PC-9 (cell line): Measurements from ENCODE around the gene RPTOR. TPM values are rescaled to one million over a fixed set of nuclear protein-coding genes. Genes with fewer than 3 reads are reported as not detected.
"Not testable (repeated sequence)": the region's sequence is repeated elsewhere in the genome, so short reads cannot be mapped to it uniquely, and the experiment has no call there.

Experiments
- BruUV-seq: library from RNA; stranded (reverse); fragments of 400-500 nt; replicated peaks from 2 replicates; lab custom pipeline; 2021; lab: Mats Ljungman, UMichigan
- CTCF ChIA-PET: fragments of 300-600 bp; sonication (Branson Sonifier 250); formaldehyde crosslinking; loops from one replicate; lab custom pipeline; 2022; ENCODE audit warnings: antibody characterized with exemption; lab: Charles Lee
- POLR2A ChIA-PET: fragments of 300-600 bp; sonication (Branson Sonifier 250); formaldehyde crosslinking; loops from one replicate; lab custom pipeline; 2022; ENCODE audit warnings: antibody characterized with exemption; ENCODE audit not compliant: unreplicated experiment; lab: Charles Lee
- DNase-seq, 2 experiments: peaks; one replicate each; pipeline versions ENCODE4 v3.0.0 to v3.0.0-alpha.2; 2015 to 2022; ENCODE audit warnings: mixed read lengths in 1 of 2
- H2AFZ ChIP-seq: fragments of 200-600 bp; sonication (generic); 2 replicates; pipeline ENCODE4 v1.8.1; 2017; ENCODE audit warnings: antibody characterized with exemption
- H3F3A ChIP-seq: fragments of 200-600 bp; sonication (generic); 2 replicates; pipeline ENCODE4 v1.8.1; 2017; ENCODE audit warnings: antibody characterized with exemption, mild to moderate bottlenecking, low read depth; ENCODE audit not compliant: insufficient read depth
- H3K27ac ChIP-seq: fragments of 200-600 bp; sonication (generic); 2 replicates; pipeline ENCODE4 v1.6.1; 2016; ENCODE audit warnings: mixed run types
- H3K27me3 ChIP-seq: fragments of 200-600 bp; sonication (generic); 2 replicates; pipeline ENCODE4 v1.6.1; 2016; ENCODE audit warnings: low read depth, mixed run types; ENCODE audit not compliant: insufficient read depth
- H3K36me3 ChIP-seq: fragments of 200-600 bp; sonication (generic); 2 replicates; pipeline ENCODE4 v1.6.1; 2016; ENCODE audit warnings: low read depth, mixed run types
- H3K4me1 ChIP-seq: fragments of 200-600 bp; sonication (generic); replicated peaks from 2 replicates; pipeline ENCODE4 v1.6.1; 2016; ENCODE audit warnings: mixed run types; ENCODE audit not compliant: insufficient read depth
- H3K4me2 ChIP-seq: fragments of 200-600 bp; sonication (generic); 2 replicates; pipeline ENCODE4 v1.6.1; 2017; ENCODE audit warnings: mixed run types
- H3K4me3 ChIP-seq: fragments of 200-600 bp; sonication (generic); 2 replicates; pipeline ENCODE4 v1.6.1; 2016; ENCODE audit warnings: mixed run types
- H3K79me2 ChIP-seq: fragments of 200-600 bp; sonication (generic); 2 replicates; pipeline ENCODE4 v1.6.1; 2017; ENCODE audit warnings: low read depth, mixed run types
- H3K9me2 ChIP-seq: fragments of 200-600 bp; sonication (generic); 2 replicates; pipeline ENCODE4 v1.8.1; 2017; ENCODE audit warnings: mild to moderate bottlenecking; ENCODE audit not compliant: insufficient read depth
- H3K9me3 ChIP-seq: fragments of 200-600 bp; sonication (generic); 2 replicates; pipeline ENCODE4 v1.8.1; 2016; ENCODE audit warnings: low read depth; ENCODE audit not compliant: insufficient read depth
- H4K20me1 ChIP-seq: fragments of 200-600 bp; sonication (generic); 2 replicates; pipeline ENCODE4 v1.8.1; 2017; ENCODE audit not compliant: insufficient read depth
- EZH2 ChIP-seq: fragments of 200-600 bp; sonication (generic); IDR thresholded peaks from 2 replicates; pipeline ENCODE4 v1.8.0; 2017; ENCODE audit warnings: antibody characterized with exemption, low read depth
- intact Hi-C: fragments of 100-400 bp; cut with micrococcal nuclease; formaldehyde crosslinking; loops from one replicate; pipeline ENCODE4 v1.10.0; 2022; ENCODE audit not compliant: unreplicated experiment
- total RNA-seq: library from RNA; stranded (reverse); gene quantifications from 2 replicates; pipeline ENCODE4 v1.2.3, GENCODE V29; 2021
- TF ChIP-seq, protein P1 (sequence below): fragments of 200-600 bp; sonication (generic); conservative IDR thresholded peaks from 2 replicates; pipeline ENCODE4 v1.6.1; 2017; ENCODE audit warnings: mixed run types, antibody characterized with exemption, mild to moderate bottlenecking, moderate library complexity

RPTOR gene
- total RNA-seq, 1 experiment from 2014 or later: 50.8 TPM

DNA sequence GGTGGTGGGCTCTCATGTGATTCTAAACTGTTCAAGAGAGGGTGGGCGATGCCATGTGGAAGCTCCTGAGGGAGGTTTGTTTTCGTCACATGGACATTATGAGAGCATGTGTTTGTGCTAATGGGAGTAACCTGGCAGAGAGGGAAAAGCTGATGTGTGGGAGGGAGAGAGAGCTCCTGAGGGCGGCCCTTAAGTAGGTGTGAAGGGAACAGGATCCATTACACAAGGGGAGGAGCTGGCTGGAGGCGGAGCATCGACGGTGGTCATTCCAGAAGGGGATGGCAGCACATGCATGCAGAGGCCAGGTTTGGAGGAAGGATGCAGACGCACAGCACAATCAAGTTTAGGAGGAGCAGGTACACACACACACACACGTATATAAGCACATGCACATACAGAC, 197.5 kb downstream of the RPTOR start:
- no TSS peak for BruUV-seq

DNA sequence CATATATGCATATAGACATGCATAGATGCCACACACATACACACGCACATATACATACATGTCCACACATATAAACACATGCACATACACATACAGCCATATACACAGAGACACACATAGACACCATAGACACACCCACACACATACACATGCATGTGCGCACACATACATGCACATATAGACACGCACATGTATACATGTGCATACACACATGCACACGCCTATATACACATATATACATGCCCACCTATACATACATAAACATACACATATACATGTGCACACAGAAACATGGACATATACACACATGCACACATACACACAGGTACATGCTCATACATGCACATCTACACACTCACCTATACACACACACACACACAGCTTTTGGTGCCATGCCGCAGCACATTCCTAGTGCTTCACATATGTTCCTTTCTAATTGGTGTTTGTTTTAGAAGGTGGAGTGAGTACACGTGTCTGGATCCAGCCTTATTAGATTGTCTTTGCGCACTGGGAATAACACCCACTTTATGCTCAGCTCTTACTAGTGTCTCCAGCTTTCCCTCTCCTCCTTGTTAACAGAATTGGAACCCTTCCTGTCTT, 198.0 kb downstream of the RPTOR start:
- ChIA-PET POLR2A (no interaction called here), CTCF (no interaction called here)
- H3F3A ChIP-seq: no peaks in the 10 kb centered on the region
- no TSS peak for BruUV-seq
- TF ChIP-seq, protein P1, sequence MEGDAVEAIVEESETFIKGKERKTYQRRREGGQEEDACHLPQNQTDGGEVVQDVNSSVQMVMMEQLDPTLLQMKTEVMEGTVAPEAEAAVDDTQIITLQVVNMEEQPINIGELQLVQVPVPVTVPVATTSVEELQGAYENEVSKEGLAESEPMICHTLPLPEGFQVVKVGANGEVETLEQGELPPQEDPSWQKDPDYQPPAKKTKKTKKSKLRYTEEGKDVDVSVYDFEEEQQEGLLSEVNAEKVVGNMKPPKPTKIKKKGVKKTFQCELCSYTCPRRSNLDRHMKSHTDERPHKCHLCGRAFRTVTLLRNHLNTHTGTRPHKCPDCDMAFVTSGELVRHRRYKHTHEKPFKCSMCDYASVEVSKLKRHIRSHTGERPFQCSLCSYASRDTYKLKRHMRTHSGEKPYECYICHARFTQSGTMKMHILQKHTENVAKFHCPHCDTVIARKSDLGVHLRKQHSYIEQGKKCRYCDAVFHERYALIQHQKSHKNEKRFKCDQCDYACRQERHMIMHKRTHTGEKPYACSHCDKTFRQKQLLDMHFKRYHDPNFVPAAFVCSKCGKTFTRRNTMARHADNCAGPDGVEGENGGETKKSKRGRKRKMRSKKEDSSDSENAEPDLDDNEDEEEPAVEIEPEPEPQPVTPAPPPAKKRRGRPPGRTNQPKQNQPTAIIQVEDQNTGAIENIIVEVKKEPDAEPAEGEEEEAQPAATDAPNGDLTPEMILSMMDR: no peak
- no peak for TF ChIP-seq EZH2
- H3K4me1 ChIP-seq: no peaks in the 10 kb centered on the region
- H3K27me3 ChIP-seq: no peaks in the 10 kb centered on the region
- H4K20me1 ChIP-seq: no peaks in the 10 kb centered on the region
- no peak overlapping the region for H3K4me3 ChIP-seq
- no peaks in the 10 kb centered on the region for H3K9me2 ChIP-seq
- H3K9me3 ChIP-seq: no peaks in the 10 kb centered on the region
- no peaks in the 10 kb centered on the region for H3K79me2 ChIP-seq
- H2AFZ ChIP-seq: no peak overlapping the region
- no peaks in the 10 kb centered on the region for H3K36me3 ChIP-seq
- H3K4me2 ChIP-seq: no peak overlapping the region
- no peak for DNase-seq
- no peak overlapping the region for H3K27ac ChIP-seq
- intact Hi-C loops: no loop called here

More for the DNA sequence above, 197.5 kb downstream of the RPTOR start:
- Histone ChIP-seq H3K27ac (no peak overlapping the region), H3K4me1 (no peaks in the 10 kb centered on the region), H3K9me3 (no peaks in the 10 kb centered on the region), H2AFZ (no peak overlapping the region), H3K4me3 (no peak overlapping the region), H3K9me2 (no peaks in the 10 kb centered on the region), H3K79me2 (no peaks in the 10 kb centered on the region), H3K36me3 (no peaks in the 10 kb centered on the region), H3K27me3 (no peaks in the 10 kb centered on the region), H3F3A (no peaks in the 10 kb centered on the region), H4K20me1 (no peaks in the 10 kb centered on the region), H3K4me2 (no peak overlapping the region)
- no peak for TF ChIP-seq EZH2
- TF ChIP-seq, protein P1: no peak
- intact Hi-C loops: no loop called here
- ChIA-PET POLR2A (no interaction called here), CTCF (no interaction called here)
- DNase-seq: no peak

DNA sequence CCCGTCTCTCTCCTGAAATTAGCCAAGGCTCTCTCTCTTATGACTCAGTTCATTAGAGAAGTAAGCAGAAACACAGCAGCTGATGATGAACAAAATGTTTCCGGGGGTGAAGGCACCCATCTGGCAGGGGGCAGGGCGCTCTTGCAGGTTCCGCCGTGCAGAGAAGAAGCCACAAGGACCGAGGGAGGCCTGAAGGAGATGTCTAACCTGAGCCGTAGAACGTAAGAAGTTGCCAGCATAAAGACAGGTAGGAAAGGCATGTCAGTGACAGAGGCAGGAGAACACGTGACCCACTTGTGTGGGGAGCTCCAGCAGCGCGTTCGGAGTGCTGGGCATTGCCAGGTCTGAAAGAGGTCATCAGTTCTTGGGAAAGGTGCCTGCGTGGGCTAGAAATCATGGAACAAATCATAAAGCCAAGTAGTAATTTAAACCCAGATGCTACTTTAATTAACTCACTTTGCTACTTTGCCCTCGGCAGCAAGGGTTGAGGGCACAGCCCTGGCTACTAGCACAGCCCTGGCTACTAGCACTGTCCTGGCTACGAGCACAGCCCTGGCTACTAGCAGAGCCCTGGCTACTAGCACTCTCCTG, 198.6 kb downstream of the RPTOR start:
- DNase-seq: no peak

DNA sequence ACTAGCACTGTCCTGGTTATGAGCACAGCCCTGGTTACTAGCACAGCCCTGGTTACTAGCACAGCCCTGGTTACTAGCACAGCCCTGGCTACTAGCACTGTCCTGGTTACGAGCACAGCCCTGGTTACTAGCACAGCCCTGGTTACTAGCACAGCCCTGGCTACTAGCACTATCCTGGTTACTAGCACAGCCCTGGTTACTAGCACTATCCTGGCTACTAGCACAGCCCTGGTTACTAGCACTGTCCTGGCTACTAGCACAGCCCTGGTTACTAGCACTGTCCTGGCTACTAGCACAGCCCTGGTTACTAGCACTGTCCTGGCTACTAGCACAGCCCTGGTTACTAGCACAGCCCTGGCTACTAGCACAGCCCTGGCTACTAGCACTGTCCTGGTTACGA, 199.3 kb downstream of the RPTOR start:
- H3K36me3 ChIP-seq, H3K27me3 ChIP-seq, BruUV-seq, H3K27ac ChIP-seq, H3K9me3 ChIP-seq, H3K9me2 ChIP-seq, CTCF ChIA-PET, H4K20me1 ChIP-seq, DNase-seq, intact Hi-C loops, H2AFZ ChIP-seq, H3K4me1 ChIP-seq, H3K4me2 ChIP-seq, H3F3A ChIP-seq, POLR2A ChIA-PET, H3K79me2 ChIP-seq, H3K4me3 ChIP-seq: not testable (repeated sequence)

More for the DNA sequence above, 198.6 kb downstream of the RPTOR start:
- Histone ChIP-seq H3K4me3 (no peak overlapping the region), H3K27me3 (no peaks in the 10 kb centered on the region), H3K79me2 (no peaks in the 10 kb centered on the region), H4K20me1 (no peaks in the 10 kb centered on the region), H2AFZ (no peak overlapping the region), H3K27ac (no peak overlapping the region), H3K9me2 (no peaks in the 10 kb centered on the region), H3F3A (no peaks in the 10 kb centered on the region), H3K36me3 (no peaks in the 10 kb centered on the region), H3K4me1 (no peaks in the 10 kb centered on the region), H3K9me3 (no peaks in the 10 kb centered on the region), H3K4me2 (no peak overlapping the region)
- TF ChIP-seq, protein P1: no peak
- TF ChIP-seq EZH2: no peak
- ChIA-PET CTCF (no interaction called here), POLR2A (no interaction called here)
- intact Hi-C loops: no loop called here
- no TSS peak for BruUV-seq

DNA sequence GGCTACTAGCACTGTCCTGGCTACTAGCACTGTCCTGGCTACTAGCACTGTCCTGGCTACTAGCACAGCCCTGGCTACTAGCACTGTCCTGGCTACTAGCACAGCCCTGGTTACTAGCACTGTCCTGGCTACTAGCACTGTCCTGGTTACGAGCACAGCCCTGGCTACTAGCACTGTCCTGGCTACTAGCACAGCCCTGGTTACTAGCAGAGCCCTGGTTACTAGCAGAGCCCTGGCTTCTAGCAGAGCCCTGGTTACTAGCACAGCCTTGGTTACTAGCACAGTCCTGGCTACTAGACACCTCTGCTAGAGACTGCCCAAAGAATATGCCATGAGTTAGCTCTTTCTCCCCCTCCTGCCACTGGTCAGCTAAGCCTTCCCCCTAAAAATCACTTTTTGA, 200.1 kb downstream of the RPTOR start:
- CTCF ChIA-PET, DNase-seq, H3K9me2 ChIP-seq, H2AFZ ChIP-seq, BruUV-seq, H3K27ac ChIP-seq, H3K9me3 ChIP-seq, H4K20me1 ChIP-seq, H3K4me2 ChIP-seq, H3K79me2 ChIP-seq, H3K36me3 ChIP-seq, intact Hi-C loops, H3K27me3 ChIP-seq, H3F3A ChIP-seq, H3K4me3 ChIP-seq, H3K4me1 ChIP-seq: not testable (repeated sequence)
- POLR2A ChIA-PET: interaction anchor here (0.7 kb wide), 1 partner anchor 111 kb away, joined by 4 read pairs; no protein-coding TSS in a partner anchor
